Measurements from ENCODE around the gene ONECUT2. TPM values are rescaled to one million over a fixed set of nuclear protein-coding genes. Genes with fewer than 3 reads are reported as not detected.
"Not testable (repeated sequence)": the region's sequence is repeated elsewhere in the genome, so short reads cannot be mapped to it uniquely, and the experiment has no call there.

The ONECUT2 gene
- total RNA-seq, 2 donors from 2014 or later = 0.52 TPM; not detected in 1

DNA sequence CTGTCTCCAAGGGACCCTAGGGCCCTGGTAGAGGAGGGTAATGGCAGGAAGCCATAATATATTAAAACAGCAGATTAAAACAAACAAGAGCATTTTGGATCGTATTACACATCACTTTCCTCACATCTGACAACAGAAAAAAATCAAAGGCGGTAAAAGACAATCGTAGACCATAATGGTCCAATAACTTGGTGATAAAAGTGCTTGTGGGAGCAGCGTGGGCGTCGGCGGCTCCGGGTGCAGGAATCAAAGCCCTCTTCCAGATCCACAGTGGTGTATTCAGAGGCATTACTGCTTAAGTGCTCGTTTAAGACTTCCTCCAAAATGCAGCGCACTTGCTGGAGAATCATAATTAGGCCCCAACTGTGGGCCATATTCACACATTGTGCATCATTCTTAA, 83.4 kb downstream of the ONECUT2 start:
- no peak for ATAC-seq (replicated peaks)
- Mint-ChIP-seq H3K9me3 (peaks cover 3% of the 10 kb centered on the region), H3K36me3 (ENCODE audit: low read depth) (no peaks in the 10 kb centered on the region), H3K27ac (no peak overlapping the region), H3K4me1 (peaks cover 4% of the 10 kb centered on the region), H3K4me3 (no peak overlapping the region), H3K27me3 (peaks cover 19% of the 10 kb centered on the region)

DNA sequence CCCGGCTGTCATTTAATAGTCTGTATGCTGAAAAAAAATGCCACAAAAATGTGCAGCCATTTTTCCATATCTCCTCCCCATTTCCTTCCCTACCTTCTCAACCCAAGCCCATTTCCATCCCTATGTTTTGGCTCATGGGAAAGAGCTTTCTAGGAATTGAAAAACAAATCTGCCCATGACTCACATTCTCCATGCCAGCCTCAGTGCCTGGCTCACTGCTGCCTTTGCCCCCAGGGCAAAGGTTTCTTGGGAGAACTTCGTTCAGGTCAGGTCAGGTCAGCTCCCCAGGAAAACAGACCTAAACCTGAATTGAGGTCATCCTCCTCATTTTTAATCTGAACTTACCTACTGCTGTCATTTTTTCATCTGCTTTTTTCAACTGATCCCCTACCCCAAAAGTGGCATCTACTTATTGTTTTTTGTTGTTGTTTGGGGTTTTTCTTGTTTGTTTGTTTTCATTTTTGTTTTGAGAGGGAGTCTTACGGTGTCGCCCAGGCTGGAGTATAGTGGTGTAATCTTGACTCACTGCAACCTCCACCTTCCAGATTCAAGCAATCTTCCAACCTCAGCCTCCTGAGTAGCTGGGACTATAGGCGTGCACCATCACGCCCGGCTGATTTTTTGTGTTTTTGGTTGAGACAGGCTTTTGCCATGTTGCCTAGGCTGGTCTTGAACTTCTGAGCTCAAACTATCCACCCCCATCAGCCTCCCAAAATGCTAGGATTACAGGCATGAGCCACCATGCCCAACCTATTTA, 84.7 kb downstream of the ONECUT2 start:
- Mint-ChIP-seq H3K9me3 (peaks cover 3% of the 10 kb centered on the region), H3K4me3 (no peak overlapping the region), H3K36me3 (ENCODE audit: low read depth) (no peaks in the 10 kb centered on the region), H3K4me1 (peaks cover 4% of the 10 kb centered on the region), H3K27ac (no peak overlapping the region), H3K27me3 (peaks cover 20% of the 10 kb centered on the region)
- ATAC-seq (replicated peaks) = no peak

DNA sequence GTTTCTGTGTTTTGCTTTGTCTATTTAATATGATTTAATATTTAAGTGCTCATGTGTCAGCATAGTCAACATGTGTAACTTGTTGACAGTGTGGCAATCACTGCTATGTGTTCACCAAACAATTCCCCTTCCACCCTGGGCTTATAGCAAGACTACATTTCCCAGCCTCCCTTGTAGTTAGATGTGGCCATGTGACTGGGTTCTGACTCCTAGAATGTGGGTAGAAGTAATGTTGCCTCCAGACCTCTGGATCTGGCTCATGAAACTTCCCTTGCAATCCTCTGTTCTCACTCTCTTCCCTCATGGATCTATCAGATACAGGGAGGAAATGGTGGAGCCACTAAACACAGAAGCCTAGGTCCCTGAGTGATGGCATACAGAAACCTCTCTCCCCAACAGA, 87.2 kb downstream of the ONECUT2 start:
- peaks cover 20% of the 10 kb centered on the region for H3K27me3 Mint-ChIP-seq
- not testable (repeated sequence) for ATAC-seq (replicated peaks); H3K27ac Mint-ChIP-seq; H3K4me1 Mint-ChIP-seq; H3K36me3 Mint-ChIP-seq (ENCODE audit: low read depth); H3K4me3 Mint-ChIP-seq; H3K9me3 Mint-ChIP-seq

DNA sequence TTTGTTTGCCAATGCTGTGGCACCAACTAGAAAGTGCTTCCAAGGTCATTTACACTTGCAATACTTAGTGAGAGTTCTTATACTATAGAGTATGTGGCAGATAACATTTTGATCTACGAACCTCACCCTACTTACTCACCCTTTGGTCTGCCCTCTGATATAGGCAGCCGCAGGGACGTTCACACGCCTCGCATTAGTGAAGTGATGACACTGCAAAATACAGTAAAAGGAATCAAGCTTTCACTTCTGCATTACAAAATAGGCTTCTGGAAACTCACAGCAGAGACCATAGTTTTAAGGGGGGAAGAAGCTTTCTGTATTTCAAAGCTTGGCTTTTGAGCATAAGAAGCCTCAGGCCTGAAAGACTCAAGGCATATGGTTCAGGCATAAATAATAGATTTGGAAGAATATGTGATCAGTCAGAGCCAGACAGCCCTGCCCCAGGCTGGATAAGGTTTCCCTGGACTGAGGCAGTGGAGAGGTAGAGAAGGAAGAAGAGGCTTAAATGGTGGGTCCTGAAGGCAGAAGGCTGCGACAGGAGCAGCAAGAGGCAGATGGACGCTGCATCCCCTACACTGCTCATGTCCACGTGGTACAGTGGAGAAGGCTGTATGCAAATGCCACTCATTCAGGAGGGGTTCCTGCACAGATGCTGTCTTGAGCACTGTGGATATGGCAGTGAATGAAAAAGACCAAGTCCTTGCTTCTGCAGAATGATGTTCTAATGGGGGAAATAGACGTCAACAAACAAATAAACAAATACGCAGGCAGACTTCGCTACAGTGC, 88.2 kb downstream of the ONECUT2 start:
- H3K27me3 Mint-ChIP-seq = peaks cover 19% of the 10 kb centered on the region
- no peak for ATAC-seq (replicated peaks)
- H3K9me3 Mint-ChIP-seq = peaks cover 3% of the 10 kb centered on the region
- H3K27ac Mint-ChIP-seq = no peak overlapping the region
- no peak overlapping the region for H3K4me3 Mint-ChIP-seq
- H3K36me3 Mint-ChIP-seq (ENCODE audit: low read depth) = no peaks in the 10 kb centered on the region
- H3K4me1 Mint-ChIP-seq = peaks cover 4% of the 10 kb centered on the region

DNA sequence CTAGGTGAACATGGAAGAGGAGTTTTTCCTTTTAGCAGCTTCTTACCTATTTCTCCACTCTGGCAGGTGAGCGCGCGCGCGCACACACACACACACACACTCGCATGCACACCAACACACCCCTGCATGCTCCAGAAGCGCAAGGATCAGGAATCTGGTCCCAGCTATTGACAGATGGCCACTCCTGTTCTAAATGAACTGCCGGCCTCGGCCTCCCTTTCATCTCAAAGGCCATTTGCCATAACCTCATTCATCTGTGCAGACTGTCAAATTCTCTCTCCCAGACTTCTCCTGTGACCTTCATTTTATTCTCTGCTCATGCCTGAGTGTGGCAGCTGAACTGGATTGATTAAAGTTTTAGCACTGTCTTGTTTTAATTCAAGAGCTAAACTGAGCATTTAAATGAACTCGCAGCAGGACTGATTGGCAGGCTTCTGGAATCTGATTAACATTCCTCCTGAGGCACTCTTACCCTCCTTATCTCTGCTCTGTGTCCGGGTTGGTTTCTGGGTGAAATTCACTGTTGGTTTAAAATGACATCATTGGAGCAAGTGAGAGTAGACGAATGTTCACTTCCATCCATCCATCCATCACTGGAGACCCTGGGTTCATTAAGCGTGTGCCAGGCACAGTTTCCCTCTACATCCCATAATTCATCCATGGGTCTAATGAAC, 92.5 kb downstream of the ONECUT2 start:
- no peak overlapping the region for H3K4me3 Mint-ChIP-seq
- H3K9me3 Mint-ChIP-seq = no peaks in the 10 kb centered on the region
- peaks cover 4% of the 10 kb centered on the region for H3K4me1 Mint-ChIP-seq
- ATAC-seq (replicated peaks) = no peak
- peaks cover 9% of the 10 kb centered on the region for H3K27me3 Mint-ChIP-seq
- no peak overlapping the region for H3K27ac Mint-ChIP-seq
- H3K36me3 Mint-ChIP-seq (ENCODE audit: low read depth) = no peaks in the 10 kb centered on the region

DNA sequence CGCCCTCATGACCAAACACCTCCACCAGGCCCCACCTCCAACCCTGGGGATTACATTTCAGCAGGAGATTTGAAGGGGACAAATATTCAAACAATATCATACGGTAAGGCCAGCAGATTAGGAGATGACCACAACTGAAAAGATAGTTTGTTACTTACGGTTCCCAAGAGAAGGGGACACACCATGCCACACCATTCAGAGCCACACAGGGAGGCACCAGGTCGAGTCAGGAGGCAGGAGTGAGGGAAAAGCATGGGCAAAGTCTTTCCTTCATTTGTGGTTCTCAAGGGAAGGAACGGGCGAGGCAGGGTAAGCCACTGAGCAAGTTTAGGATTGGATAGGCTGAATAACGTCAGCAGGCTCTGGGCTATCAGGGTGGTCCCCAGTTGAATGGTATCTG, 94.0 kb downstream of the ONECUT2 start:
- no peaks in the 10 kb centered on the region for H3K36me3 Mint-ChIP-seq (ENCODE audit: low read depth)
- H3K4me3 Mint-ChIP-seq = no peak overlapping the region
- peaks cover 7% of the 10 kb centered on the region for H3K27me3 Mint-ChIP-seq
- no peaks in the 10 kb centered on the region for H3K4me1 Mint-ChIP-seq
- no peak overlapping the region for H3K27ac Mint-ChIP-seq
- ATAC-seq (replicated peaks) = no peak
- no peaks in the 10 kb centered on the region for H3K9me3 Mint-ChIP-seq

DNA sequence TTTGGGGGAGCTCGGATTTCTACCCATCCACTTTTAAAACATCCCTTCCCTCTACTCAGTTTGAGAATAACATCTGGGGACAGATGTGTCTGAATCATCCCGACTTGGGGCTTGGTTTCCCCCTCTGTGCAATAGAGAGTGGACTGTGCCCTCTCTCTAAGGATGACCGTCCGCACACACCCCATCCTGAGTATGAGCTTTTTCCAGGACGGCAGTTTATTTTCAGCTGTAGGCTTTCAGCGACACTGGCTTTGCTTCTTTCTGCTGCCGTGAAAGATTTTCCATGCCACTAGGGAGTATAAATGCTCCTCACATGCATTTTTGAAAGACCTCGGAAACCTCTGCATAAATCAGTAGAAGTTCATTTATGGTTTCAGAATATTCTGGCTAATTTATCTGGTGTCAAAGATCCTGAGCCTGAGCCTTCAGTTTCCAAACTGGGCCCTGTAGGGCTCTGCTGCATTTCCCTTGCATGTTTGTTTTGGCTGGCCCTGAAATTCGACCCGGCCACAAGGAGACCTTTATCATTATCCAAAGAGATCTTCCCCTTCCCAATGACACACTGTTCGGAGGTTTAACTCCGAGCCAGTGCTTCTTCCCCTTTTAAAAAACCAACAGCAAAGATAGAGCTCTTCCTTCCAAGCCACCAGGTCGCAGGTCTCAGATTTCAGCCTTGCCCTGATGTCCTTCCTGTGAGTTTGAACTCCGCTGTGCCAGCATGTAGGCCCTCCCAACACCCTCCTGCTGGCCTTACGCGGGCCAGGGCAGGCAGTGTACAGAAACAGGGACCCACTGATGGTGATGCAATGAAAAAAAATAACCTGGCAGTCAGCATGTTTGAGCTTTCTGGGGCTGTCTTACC, 98.1 kb downstream of the ONECUT2 start:
- no peak overlapping the region for H3K27ac Mint-ChIP-seq
- H3K9me3 Mint-ChIP-seq = no peaks in the 10 kb centered on the region
- no peak overlapping the region for H3K4me3 Mint-ChIP-seq
- H3K36me3 Mint-ChIP-seq (ENCODE audit: low read depth) = no peaks in the 10 kb centered on the region
- H3K27me3 Mint-ChIP-seq = peaks cover 3% of the 10 kb centered on the region
- no peaks in the 10 kb centered on the region for H3K4me1 Mint-ChIP-seq
- ATAC-seq (replicated peaks) = no peak

DNA sequence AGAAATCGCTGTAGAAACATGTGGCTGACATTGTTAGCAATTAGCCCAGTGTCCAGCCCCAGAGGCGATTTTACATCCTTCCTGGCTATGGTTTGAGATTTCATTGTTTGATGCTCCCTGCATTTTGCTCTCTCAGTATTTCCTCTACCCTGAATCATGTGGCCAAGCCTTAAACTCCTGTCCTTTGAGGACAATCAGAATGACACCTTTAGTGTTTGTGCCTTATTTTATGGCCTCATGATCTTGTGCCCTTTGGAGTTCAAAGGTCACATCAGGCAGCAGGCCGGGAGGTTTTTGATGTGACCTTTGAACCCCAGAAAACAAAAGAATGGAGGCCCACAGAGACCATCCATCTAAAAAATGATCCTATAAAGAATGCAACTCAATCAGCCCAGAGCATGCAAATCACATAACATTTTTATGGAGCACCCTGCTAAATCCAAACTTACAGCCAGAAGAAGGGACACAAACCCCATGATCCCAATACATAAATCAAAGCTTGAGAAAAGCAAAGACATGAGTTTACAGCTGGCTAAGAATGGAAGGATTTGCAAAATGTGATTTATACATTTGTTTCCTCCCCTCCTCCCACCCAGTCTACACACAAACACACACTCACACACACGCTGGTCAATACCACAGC, 98.8 kb downstream of the ONECUT2 start:
- Mint-ChIP-seq H3K4me1 (no peaks in the 10 kb centered on the region), H3K36me3 (ENCODE audit: low read depth) (no peaks in the 10 kb centered on the region), H3K4me3 (no peak overlapping the region), H3K27me3 (peaks cover 3% of the 10 kb centered on the region), H3K27ac (no peak overlapping the region), H3K9me3 (no peaks in the 10 kb centered on the region)
- no peak for ATAC-seq (replicated peaks)

DNA sequence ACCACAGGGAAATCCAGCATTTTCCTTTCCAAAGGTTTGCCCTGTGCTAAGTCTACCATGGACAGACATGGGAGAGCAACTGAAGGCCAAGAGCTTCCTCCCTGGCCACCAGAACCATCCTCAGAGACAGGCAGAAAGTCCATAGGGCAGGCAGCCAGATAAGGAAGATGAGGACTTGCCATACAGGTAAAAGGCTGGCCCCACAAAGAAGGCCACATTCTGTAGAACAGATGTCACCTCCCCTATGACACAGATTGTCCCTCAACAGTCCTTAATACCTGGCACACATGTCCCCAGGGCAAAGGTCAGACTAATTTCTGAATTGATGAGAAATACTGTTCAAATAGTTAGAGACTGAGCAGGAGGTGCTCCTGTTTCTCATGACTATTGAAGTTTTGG, 99.3 kb downstream of the ONECUT2 start:
- no peak overlapping the region for H3K27ac Mint-ChIP-seq
- no peaks in the 10 kb centered on the region for H3K36me3 Mint-ChIP-seq (ENCODE audit: low read depth)
- peaks cover 3% of the 10 kb centered on the region for H3K27me3 Mint-ChIP-seq
- H3K4me1 Mint-ChIP-seq = no peaks in the 10 kb centered on the region
- no peak for ATAC-seq (replicated peaks)
- no peak overlapping the region for H3K4me3 Mint-ChIP-seq
- H3K9me3 Mint-ChIP-seq = no peaks in the 10 kb centered on the region

DNA sequence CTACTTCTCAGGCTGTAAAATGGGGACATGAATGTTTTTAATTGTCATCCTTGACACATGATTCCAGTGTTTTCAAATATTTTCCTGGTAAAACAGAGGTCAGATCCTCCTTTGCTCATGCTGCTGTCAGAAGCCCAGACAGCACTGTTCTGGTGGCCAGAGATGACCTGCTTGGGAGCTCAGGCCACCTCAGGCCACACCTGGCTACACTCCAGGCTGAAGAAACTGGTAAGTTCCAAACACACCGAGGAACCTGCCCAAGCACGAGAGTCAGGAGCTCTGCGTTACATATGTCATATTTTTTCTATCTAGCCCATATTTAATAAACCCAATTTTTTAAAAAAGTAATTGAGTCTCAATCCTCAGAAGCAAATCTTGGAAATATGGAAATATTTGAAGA, 103.4 kb downstream of the ONECUT2 start:
- ATAC-seq (replicated peaks) = no peak
- Mint-ChIP-seq H3K4me3 (no peak overlapping the region), H3K27ac (no peak overlapping the region), H3K9me3 (no peaks in the 10 kb centered on the region), H3K27me3 (no peaks in the 10 kb centered on the region), H3K36me3 (ENCODE audit: low read depth) (no peaks in the 10 kb centered on the region), H3K4me1 (no peaks in the 10 kb centered on the region)

DNA sequence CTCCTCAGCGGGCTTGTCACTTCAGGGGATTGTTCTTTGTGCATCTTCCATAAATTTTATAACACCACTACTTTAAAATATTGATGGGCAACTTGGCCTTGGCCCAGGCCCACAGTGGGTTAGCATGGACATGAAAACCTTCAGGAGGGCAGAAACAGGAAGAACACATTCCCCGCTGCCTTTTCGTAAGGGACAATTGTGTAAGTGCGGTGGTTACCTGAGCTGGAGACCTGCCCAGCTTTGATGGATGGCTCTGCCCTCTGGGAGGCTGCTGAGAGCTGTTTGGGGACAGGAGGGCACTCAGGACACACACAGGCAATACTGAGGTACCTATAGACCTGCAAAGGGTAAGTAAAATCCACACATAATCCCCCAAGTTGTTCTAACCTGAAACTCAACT, 104.5 kb downstream of the ONECUT2 start:
- no peak for ATAC-seq (replicated peaks)
- H3K4me1 Mint-ChIP-seq = no peaks in the 10 kb centered on the region
- H3K4me3 Mint-ChIP-seq = no peak overlapping the region
- H3K27ac Mint-ChIP-seq = no peak overlapping the region
- no peaks in the 10 kb centered on the region for H3K9me3 Mint-ChIP-seq
- H3K27me3 Mint-ChIP-seq = no peaks in the 10 kb centered on the region
- H3K36me3 Mint-ChIP-seq (ENCODE audit: low read depth) = no peaks in the 10 kb centered on the region

Data from activated T-helper 17 cell treated with anti-CD3 and anti-CD28 coated beads, Interleukin-2, amount 50 U/mL, for 72 hours (primary cell).